Trophoblast cell (in vitro differentiated cells and primary cell): ENCODE results near the gene BRD7.
A peak's percentile ranks its signal among the peaks of the same experiment; 100 is the strongest.

Experiments
- DNase-seq, 2 donors: peaks; one replicate each; pipeline ENCODE4 v3.0.0-alpha.2; 2016
- H2AFZ ChIP-seq: 2 replicates; pipeline ENCODE4 v1.6.1; 2013; ENCODE audit warnings: low read length, moderate library complexity, mild to moderate bottlenecking; ENCODE audit not compliant: insufficient read depth, poor library complexity
- H2AK5ac ChIP-seq: 2 replicates; pipeline ENCODE4 v1.6.1; 2013; ENCODE audit warnings: mild to moderate bottlenecking, low read length
- H2BK120ac ChIP-seq: 2 replicates; pipeline ENCODE4 v1.6.1; 2013; ENCODE audit warnings: low read length, mild to moderate bottlenecking, moderate library complexity; ENCODE audit not compliant: insufficient read depth, poor library complexity
- H2BK12ac ChIP-seq: 2 replicates; pipeline ENCODE4 v1.6.1; 2013; ENCODE audit warnings: mild to moderate bottlenecking, low read length, moderate library complexity
- H2BK5ac ChIP-seq: 2 replicates; pipeline ENCODE4 v1.6.1; 2013; ENCODE audit warnings: low read length, low read depth, moderate library complexity, mild to moderate bottlenecking; ENCODE audit not compliant: poor library complexity
- H3K14ac ChIP-seq: 2 replicates; pipeline ENCODE4 v1.6.1; 2013; ENCODE audit warnings: mild to moderate bottlenecking, low read length
- H3K18ac ChIP-seq: 2 replicates; pipeline ENCODE4 v1.6.1; 2013; ENCODE audit warnings: mild to moderate bottlenecking, low read length
- H3K23ac ChIP-seq: 2 replicates; pipeline ENCODE4 v1.6.1; 2013; ENCODE audit warnings: low read length
- H3K27ac ChIP-seq: 2 replicates; pipeline ENCODE4 v1.5.1; 2013; ENCODE audit warnings: low read depth, mild to moderate bottlenecking, inconsistent platforms, low read length, moderate library complexity
- H3K27me3 ChIP-seq: 2 replicates; pipeline ENCODE4 v1.6.1; 2013; ENCODE audit warnings: inconsistent platforms, mild to moderate bottlenecking, low read length, moderate library complexity; ENCODE audit not compliant: insufficient read depth
- H3K36me3 ChIP-seq, 2 experiments: 1 replicate in 1 of 2; 2 replicates in 1 of 2; pipeline ENCODE4 v1.6.1; 2013; ENCODE audit warnings: low read length in 2 of 2, mild to moderate bottlenecking in 2 of 2, moderate library complexity in 1 of 2; ENCODE audit not compliant: insufficient read depth in 2 of 2, control insufficient read depth in 1 of 2
- H3K4ac ChIP-seq: 2 replicates; pipeline ENCODE4 v1.6.1; 2013; ENCODE audit warnings: low read depth, mild to moderate bottlenecking, low read length, moderate library complexity
- H3K4me1 ChIP-seq, 2 experiments: 1 replicate in 1 of 2; 2 replicates in 1 of 2; pipeline ENCODE4 v1.6.1; 2013; ENCODE audit warnings: low read length in 2 of 2, mild to moderate bottlenecking in 2 of 2, moderate library complexity in 1 of 2; ENCODE audit not compliant: insufficient read depth in 2 of 2, control insufficient read depth in 1 of 2
- H3K4me2 ChIP-seq: 2 replicates; pipeline ENCODE4 v1.6.1; 2013; ENCODE audit warnings: inconsistent platforms, mild to moderate bottlenecking, low read length, moderate library complexity
- H3K4me3 ChIP-seq: 2 replicates; pipeline ENCODE4 v1.5.1; 2013; ENCODE audit warnings: mild to moderate bottlenecking, low read depth, low read length, inconsistent platforms
- H3K79me1 ChIP-seq: one replicate; pipeline ENCODE4 v1.6.1; 2013; ENCODE audit warnings: low read length
- H3K79me2 ChIP-seq: 2 replicates; pipeline ENCODE4 v1.6.1; 2013; ENCODE audit warnings: low read length, mild to moderate bottlenecking; ENCODE audit not compliant: control insufficient read depth, insufficient read depth, poor library complexity
- H3K9ac ChIP-seq: 2 replicates; pipeline ENCODE4 v1.6.1; 2013; ENCODE audit warnings: mild to moderate bottlenecking, low read length
- H3K9me3 ChIP-seq: 2 replicates; pipeline ENCODE4 v1.6.1; 2013; ENCODE audit warnings: low read depth, mild to moderate bottlenecking, control low read depth, inconsistent platforms, low read length; ENCODE audit not compliant: insufficient read depth
- H4K12ac ChIP-seq: 2 replicates; pipeline ENCODE4 v1.6.1; 2013; ENCODE audit warnings: low read depth, mild to moderate bottlenecking, low read length, moderate library complexity
- H4K8ac ChIP-seq: 2 replicates; pipeline ENCODE4 v1.6.1; 2013; ENCODE audit warnings: low read depth, mild to moderate bottlenecking, low read length, moderate library complexity
- H4K91ac ChIP-seq: one replicate; pipeline ENCODE4 v1.6.1; 2013; ENCODE audit warnings: low read depth, mild to moderate bottlenecking, low read length, moderate library complexity
- WGBS: extraction: QIAGEN DNeasy Blood & Tissue Kit; methylation state at CpG from one replicate; pipeline ENCODE4 v1.1.7; 2013; ENCODE audit warnings: missing lambda C conversion rate; ENCODE audit not compliant: insufficient read length, insufficient coverage; ENCODE audit errors: extremely low coverage; 5-methylcytosine and 5-hydroxymethylcytosine counted together

Gene BRD7

GRCh38 chr16:50329446-50330189 is 39.2 kb downstream of the BRD7 start:
- H3K4me2 ChIP-seq: no peak overlapping the region
- peak overlapping the region; percentile 19 for H2BK12ac ChIP-seq
- H4K12ac ChIP-seq: no peak overlapping the region
- no peak overlapping the region for H3K18ac ChIP-seq
- no peaks in the 10 kb centered on the region for H3K79me2 ChIP-seq
- no CpG with 5 or more reads among the region's 11 CpGs for WGBS
- no peaks in the 10 kb centered on the region for H3K4me1 ChIP-seq
- no peaks in the 10 kb centered on the region for H3K9me3 ChIP-seq
- H3K27me3 ChIP-seq: no peaks in the 10 kb centered on the region
- no peak overlapping the region for H2BK5ac ChIP-seq
- no peak overlapping the region for H2AFZ ChIP-seq
- H4K91ac ChIP-seq: no peak overlapping the region
- no peak overlapping the region for H3K27ac ChIP-seq
- no peak overlapping the region for H4K8ac ChIP-seq
- H2AK5ac ChIP-seq: no peak overlapping the region
- peak overlapping the region; percentile 34 for H2BK120ac ChIP-seq
- H3K79me1 ChIP-seq: peaks cover 3% of the 10 kb centered on the region
- H3K36me3 ChIP-seq: peaks cover 16 to 25% of the 10 kb centered on the region in 2 experiments
- H3K14ac ChIP-seq: no peak overlapping the region
- no peak overlapping the region for H3K4me3 ChIP-seq
- no peak overlapping the region for H3K9ac ChIP-seq
- no peak overlapping the region for H3K4ac ChIP-seq
- no peak overlapping the region for H3K23ac ChIP-seq
- DNase-seq: no peak

GRCh38 chr16:50326835-50327465 is 41.8 kb downstream of the BRD7 start:
- Histone ChIP-seq H4K8ac (no peak overlapping the region), H3K27me3 (no peaks in the 10 kb centered on the region), H3K79me2 (no peaks in the 10 kb centered on the region), H3K4me2 (no peak overlapping the region), H4K91ac (peak overlapping the region; percentile 27), H3K14ac (no peak overlapping the region), H3K4me1 (no peaks in the 10 kb centered on the region), H2AFZ (no peak overlapping the region), H2AK5ac (no peak overlapping the region), H3K36me3 (peaks cover 18 to 24% of the 10 kb centered on the region in 2 experiments), H3K27ac (no peak overlapping the region), H3K9me3 (no peaks in the 10 kb centered on the region), H3K4me3 (no peak overlapping the region), H3K18ac (no peak overlapping the region), H3K4ac (no peak overlapping the region), H2BK12ac (peak overlapping the region; percentile 26), H2BK5ac (no peak overlapping the region), H3K9ac (no peak overlapping the region), H2BK120ac (no peak overlapping the region), H3K79me1 (no peaks in the 10 kb centered on the region), H3K23ac (no peak overlapping the region), H4K12ac (no peak overlapping the region)
- DNase-seq: peak; percentile 92 to 97
- WGBS: no CpG with 5 or more reads among the region's 7 CpGs

GRCh38 chr16:50326264-50326663 is 42.5 kb downstream of the BRD7 start:
- Histone ChIP-seq H3K79me2 (no peaks in the 10 kb centered on the region), H3K79me1 (no peaks in the 10 kb centered on the region), H2BK120ac (no peak overlapping the region), H3K36me3 (peaks cover 15 to 22% of the 10 kb centered on the region in 2 experiments), H3K18ac (no peak overlapping the region), H3K9me3 (no peaks in the 10 kb centered on the region), H4K91ac (no peak overlapping the region), H3K4me2 (no peak overlapping the region), H3K9ac (no peak overlapping the region), H2AFZ (no peak overlapping the region), H4K12ac (no peak overlapping the region), H3K27ac (no peak overlapping the region), H3K14ac (no peak overlapping the region), H3K23ac (no peak overlapping the region), H2AK5ac (no peak overlapping the region), H2BK12ac (no peak overlapping the region), H2BK5ac (no peak overlapping the region), H3K4me1 (no peaks in the 10 kb centered on the region), H4K8ac (no peak overlapping the region), H3K27me3 (no peaks in the 10 kb centered on the region), H3K4ac (no peak overlapping the region), H3K4me3 (no peak overlapping the region)
- DNase-seq: peak in 1 of 2 donors; percentile 40
- WGBS: no CpG with 5 or more reads among the region's 5 CpGs

- Histone ChIP-seq H2AK5ac (no peak overlapping the region), H3K9me3 (no peaks in the 10 kb centered on the region), H3K27ac (no peak overlapping the region), H3K79me2 (no peaks in the 10 kb centered on the region), H4K8ac (no peak overlapping the region), H3K14ac (no peak overlapping the region), H3K27me3 (no peaks in the 10 kb centered on the region), H3K4me1 (no peaks in the 10 kb centered on the region), H3K79me1 (no peaks in the 10 kb centered on the region), H3K9ac (no peak overlapping the region), H4K91ac (no peak overlapping the region), H3K18ac (no peak overlapping the region), H3K4me3 (no peak overlapping the region), H4K12ac (no peak overlapping the region), H2BK120ac (no peak overlapping the region), H3K4ac (no peak overlapping the region), H2AFZ (no peak overlapping the region), H2BK5ac (no peak overlapping the region), H3K4me2 (no peak overlapping the region), H2BK12ac (no peak overlapping the region), H3K36me3 (peaks cover 14 to 27% of the 10 kb centered on the region in 2 experiments), H3K23ac (no peak overlapping the region)
- no peak for DNase-seq
- WGBS: no CpG with 5 or more reads among the region's 6 CpGs
Measured at GRCh38 chr16:50324345-50324744, 44.4 kb downstream of the BRD7 start.
